OCI-LY3 (cell line): Measurements from ENCODE around the gene ERC1.
"Not testable (repeated sequence)": the region's sequence is repeated elsewhere in the genome, so short reads cannot be mapped to it uniquely, and the experiment has no call there.

Source experiments
- H2AFZ ChIP-seq: fragments of 200-600, 300-600 bp; shearing (Covaris generic); 2 replicates; pipeline ENCODE4 v1.6.0; 2014; ENCODE audit warnings: antibody characterized with exemption, low read depth, low read length
- H3K27ac ChIP-seq: fragments of 200-600, 300-600 bp; sonication (generic); 2 replicates; pipeline ENCODE4 v1.5.1; 2014; ENCODE audit warnings: mild to moderate bottlenecking, low read length, moderate library complexity, mixed read lengths
- H3K27me3 ChIP-seq: fragments of 200-600, 300-600 bp; sonication (generic); 2 replicates; pipeline ENCODE4 v1.6.1; 2014; ENCODE audit warnings: low read depth, low read length, mixed read lengths
- H3K36me3 ChIP-seq: fragments of 200-600, 300-600 bp; sonication (generic); replicated peaks from 2 replicates; pipeline ENCODE3; 2014; ENCODE audit warnings: low read depth, low read length, mixed read lengths
- H3K4me1 ChIP-seq: fragments of 300-600, 200-600 bp; sonication (generic); 2 replicates; pipeline ENCODE4 v1.6.1; 2014; ENCODE audit warnings: low read length, mixed read lengths
- H3K4me2 ChIP-seq: fragments of 200-600, 300-600 bp; sonication (generic); 2 replicates; pipeline ENCODE4 v1.6.1; 2014; ENCODE audit warnings: low read length, mixed read lengths
- H3K4me3 ChIP-seq: fragments of 300-600, 200-600 bp; sonication (generic); 2 replicates; pipeline ENCODE4 v1.5.1; 2014; ENCODE audit warnings: antibody characterized with exemption, mild to moderate bottlenecking, low read length, moderate library complexity
- H3K79me2 ChIP-seq: fragments of 300-600, 200-600 bp; shearing (Covaris generic); 2 replicates; pipeline ENCODE4 v1.6.1; 2014; ENCODE audit warnings: mild to moderate bottlenecking, low read length, mixed read lengths
- H3K9ac ChIP-seq: fragments of 300-600, 200-600 bp; shearing (Covaris generic); 2 replicates; pipeline ENCODE4 v1.6.0; 2014; ENCODE audit warnings: mild to moderate bottlenecking, low read length, moderate library complexity
- H3K9me3 ChIP-seq: fragments of 200-600, 300-600 bp; shearing (Covaris generic); 2 replicates; pipeline ENCODE4 v1.6.1; 2014; ENCODE audit warnings: low read length, mixed read lengths; ENCODE audit not compliant: insufficient read depth
- H4K20me1 ChIP-seq: fragments of 200-600, 300-600 bp; sonication (generic); 2 replicates; pipeline ENCODE4 v1.6.1; 2016; ENCODE audit warnings: low read length, mixed read lengths; ENCODE audit not compliant: insufficient read depth
- CTCF ChIP-seq: fragments of 200-600, 300-600 bp; sonication (generic); IDR thresholded peaks from 2 replicates; pipeline ENCODE4 v1.5.1; 2014; ENCODE audit warnings: antibody characterized with exemption, low read length, low read depth
- EZH2phosphoT487 ChIP-seq: fragments of 200-600 bp; shearing (Covaris generic); IDR thresholded peaks from 2 replicates; pipeline ENCODE4 v1.6.1; 2018; ENCODE audit warnings: antibody characterized with exemption, mixed run types, low read depth

The ERC1 gene

GRCh38 chr12:1046727-1047126, 55.7 kb downstream of the ERC1 start:
- Histone ChIP-seq H3K4me3 (no peak overlapping the region), H3K27me3 (no peaks in the 10 kb centered on the region)

GRCh38 chr12:1047898-1048660, 57.1 kb downstream of the ERC1 start:
- peaks cover 9% of the 10 kb centered on the region for H3K79me2 ChIP-seq
- no peak overlapping the region for H3K27ac ChIP-seq

More at GRCh38 chr12:1046727-1047126, 55.7 kb downstream of the ERC1 start:
- no peaks in the 10 kb centered on the region for H3K9me3 ChIP-seq
- TF ChIP-seq CTCF (no peak), EZH2phosphoT487 (no peak)
- H4K20me1 ChIP-seq: no peaks in the 10 kb centered on the region
- no peak overlapping the region for H3K9ac ChIP-seq
- no peak overlapping the region for H3K4me2 ChIP-seq
- H3K36me3 ChIP-seq: no peaks in the 10 kb centered on the region
- no peaks in the 10 kb centered on the region for H3K4me1 ChIP-seq
- no peak overlapping the region for H3K27ac ChIP-seq
- peaks cover 9% of the 10 kb centered on the region for H3K79me2 ChIP-seq
- no peak overlapping the region for H2AFZ ChIP-seq

GRCh38 chr12:1050059-1050707, 59.2 kb downstream of the ERC1 start:
- no peak overlapping the region for H3K4me2 ChIP-seq
- no peaks in the 10 kb centered on the region for H3K9me3 ChIP-seq
- TF ChIP-seq EZH2phosphoT487: no peak
- no peak for TF ChIP-seq CTCF
- H3K9ac ChIP-seq: no peak overlapping the region
- H4K20me1 ChIP-seq: no peaks in the 10 kb centered on the region
- no peaks in the 10 kb centered on the region for H3K36me3 ChIP-seq
- no peaks in the 10 kb centered on the region for H3K4me1 ChIP-seq
- peaks cover 9% of the 10 kb centered on the region for H3K79me2 ChIP-seq
- H2AFZ ChIP-seq: no peak overlapping the region
- no peaks in the 10 kb centered on the region for H3K27me3 ChIP-seq
- no peak overlapping the region for H3K4me3 ChIP-seq
- H3K27ac ChIP-seq: no peak overlapping the region

More at GRCh38 chr12:1047898-1048660, 57.1 kb downstream of the ERC1 start:
- H3K27me3 ChIP-seq: no peaks in the 10 kb centered on the region
- H3K4me2 ChIP-seq: no peak overlapping the region
- no peak overlapping the region for H3K4me3 ChIP-seq
- no peaks in the 10 kb centered on the region for H4K20me1 ChIP-seq
- H3K9ac ChIP-seq: no peak overlapping the region
- H3K36me3 ChIP-seq: no peaks in the 10 kb centered on the region
- H2AFZ ChIP-seq: no peak overlapping the region
- H3K9me3 ChIP-seq: no peaks in the 10 kb centered on the region
- TF ChIP-seq CTCF (no peak), EZH2phosphoT487 (no peak)
- H3K4me1 ChIP-seq: no peaks in the 10 kb centered on the region

- H3K4me3 ChIP-seq, H3K36me3 ChIP-seq, H3K79me2 ChIP-seq, H3K4me2 ChIP-seq, H3K9ac ChIP-seq, H4K20me1 ChIP-seq, H3K4me1 ChIP-seq, H3K27me3 ChIP-seq, H3K9me3 ChIP-seq, H2AFZ ChIP-seq, H3K27ac ChIP-seq: not testable (repeated sequence)
Measured at GRCh38 chr12:1051672-1052071, 60.6 kb downstream of the ERC1 start.
